NT2/D1 (cell line): ENCODE results near the gene DDX49.

Experiments used
- YY1 ChIP-seq: IDR thresholded peaks from 2 replicates; pipeline ENCODE4 v1.6.1; 2011; ENCODE audit not compliant: insufficient read length, insufficient read depth
- ZNF274 ChIP-seq: IDR thresholded peaks from 2 replicates; pipeline ENCODE4 v1.6.1; 2011; ENCODE audit warnings: mild to moderate bottlenecking, low read depth, low read length

DNA sequence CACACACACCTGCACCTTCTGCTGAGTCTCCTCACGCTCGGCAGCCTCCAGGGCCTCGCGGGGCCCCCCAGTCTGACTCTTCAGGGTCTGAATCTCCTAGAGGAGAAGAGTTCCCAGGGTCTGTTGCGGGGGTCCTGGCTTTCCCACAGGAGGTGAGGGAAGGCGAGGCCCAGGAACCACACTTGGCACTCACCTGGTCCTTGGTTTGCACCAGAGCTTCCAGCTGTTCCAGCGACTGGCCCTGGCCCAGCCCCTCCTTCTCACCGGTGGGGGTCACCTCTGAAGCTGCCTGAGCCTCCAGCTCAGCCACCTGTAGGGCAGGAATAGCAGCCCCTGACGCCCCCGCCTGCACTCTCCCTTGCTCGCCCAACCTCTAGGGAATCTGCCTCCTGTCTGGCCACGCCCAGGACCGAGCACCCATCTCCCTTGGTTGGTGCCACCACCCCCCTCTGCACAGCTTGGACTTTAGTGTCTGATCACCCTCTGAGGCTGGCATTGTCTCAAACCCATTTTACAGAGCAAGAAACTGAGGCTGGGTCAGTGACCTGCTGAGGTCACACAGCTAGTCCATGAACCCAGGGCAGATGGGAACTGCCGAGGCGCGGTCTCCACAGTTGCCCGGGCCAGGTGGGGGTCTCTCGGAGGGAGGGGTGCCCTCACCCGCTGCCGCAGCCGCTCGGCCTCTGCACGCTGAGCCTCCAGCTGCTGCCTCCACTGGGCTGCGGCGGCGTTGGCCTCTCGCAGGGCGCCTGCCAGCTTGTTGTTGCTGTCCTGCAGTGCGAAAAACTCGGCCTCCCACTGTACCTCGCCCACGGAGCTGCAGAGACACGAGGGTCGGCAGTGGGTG is 12.0 kb downstream of the DDX49 start:
- TF ChIP-seq YY1 (no peak), ZNF274 (no peak)
